Measurements from ENCODE around the gene FAM72A.
"Not testable (repeated sequence)": the region's sequence is repeated elsewhere in the genome, so short reads cannot be mapped to it uniquely, and the experiment has no call there.

- not testable (repeated sequence) for TF ChIP-seq CTCF (IDR thresholded peaks at IDR 0.05; ENCODE audit: low read depth, low read length); MYC (IDR thresholded peaks at IDR 0.05; ENCODE audit: low read depth, low read length); POLR2A (IDR thresholded peaks at IDR 0.05; ENCODE audit: extremely low read depth, insufficient read length)
Measured at GRCh38 chr1:206173110-206173719, 29.4 kb downstream of the FAM72A start.

All from NB4 (cell line).